ENCODE measurements around the gene SCGB1C1.
A peak's percentile ranks its signal among the peaks of the same experiment; 100 is the strongest.
"Not testable (repeated sequence)": the region's sequence is repeated elsewhere in the genome, so short reads cannot be mapped to it uniquely, and the experiment has no call there.

Gene SCGB1C1

DNA sequence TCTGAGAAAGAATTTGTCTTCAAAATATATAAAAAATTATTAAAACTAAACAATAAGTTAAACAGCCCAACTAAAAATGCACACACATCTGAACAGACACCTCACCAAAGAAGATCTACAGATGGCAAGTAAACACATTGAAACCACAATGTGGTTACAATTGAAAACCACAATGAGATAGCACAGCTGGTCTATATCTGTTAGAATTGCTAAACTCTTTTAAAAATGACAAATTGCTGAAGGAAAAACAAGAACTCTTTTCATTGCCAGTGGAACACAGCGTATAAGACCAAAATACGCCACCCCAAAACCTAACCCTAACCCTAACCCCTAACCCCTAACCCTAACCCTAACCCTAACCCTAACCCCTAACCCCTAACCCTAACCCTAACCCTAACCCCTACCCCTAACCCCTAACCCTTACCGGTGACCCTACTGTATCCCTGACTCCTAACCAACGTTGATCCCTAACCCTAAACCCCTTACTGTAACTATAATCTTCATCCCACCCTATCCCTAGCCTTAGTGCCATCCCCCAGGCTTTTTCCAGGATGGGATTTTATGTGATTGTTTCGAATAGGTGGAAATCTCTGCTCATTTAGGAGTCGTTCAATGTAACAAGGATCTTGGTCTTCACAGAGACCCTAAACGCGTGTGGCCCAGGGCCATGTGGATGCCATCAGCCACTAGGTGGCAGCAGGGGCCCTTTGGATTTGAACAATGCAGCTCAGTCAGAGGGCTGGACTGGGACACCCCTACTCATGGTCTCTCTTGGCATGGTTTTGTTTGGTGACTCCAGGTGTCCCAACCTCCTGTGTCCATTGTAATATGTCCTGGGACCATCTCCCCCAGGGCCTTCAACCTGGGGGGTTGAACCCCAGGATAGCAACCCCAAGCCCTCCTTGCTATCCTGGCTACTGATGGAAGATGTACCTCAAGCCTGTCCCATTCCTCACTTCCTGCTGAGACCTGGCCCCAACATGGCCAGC, 1.1 kb upstream of the SCGB1C1 start:
- H3K9me2 ChIP-seq (replicated peaks; ENCODE audit: low read depth, low read length); H3K4me3 ChIP-seq (ENCODE audit: low read length, poor library complexity, severe bottlenecking); H3K9ac ChIP-seq (ENCODE audit: low read depth, low read length, poor library complexity, severe bottlenecking); H3K36me3 ChIP-seq (ENCODE audit: insufficient read depth, low read length); H3K4me2 ChIP-seq (ENCODE audit: low read depth, low read length, poor library complexity, severe bottlenecking); H3K27me3 ChIP-seq (ENCODE audit: insufficient read depth, low read length, poor library complexity, severe bottlenecking); H3F3A ChIP-seq (ENCODE audit: low read depth); H4K20me1 ChIP-seq (ENCODE audit: insufficient read depth, low read length, poor library complexity, severe bottlenecking); H3K9me3 ChIP-seq (ENCODE audit: insufficient read depth, low read depth, low read length); H3K4me1 ChIP-seq (ENCODE audit: insufficient read depth, low read length, poor library complexity, severe bottlenecking); H2AFZ ChIP-seq (ENCODE audit: low read length); H3K79me2 ChIP-seq (ENCODE audit: insufficient read depth, low read length): not testable (repeated sequence)
- TF ChIP-seq, protein P1, sequence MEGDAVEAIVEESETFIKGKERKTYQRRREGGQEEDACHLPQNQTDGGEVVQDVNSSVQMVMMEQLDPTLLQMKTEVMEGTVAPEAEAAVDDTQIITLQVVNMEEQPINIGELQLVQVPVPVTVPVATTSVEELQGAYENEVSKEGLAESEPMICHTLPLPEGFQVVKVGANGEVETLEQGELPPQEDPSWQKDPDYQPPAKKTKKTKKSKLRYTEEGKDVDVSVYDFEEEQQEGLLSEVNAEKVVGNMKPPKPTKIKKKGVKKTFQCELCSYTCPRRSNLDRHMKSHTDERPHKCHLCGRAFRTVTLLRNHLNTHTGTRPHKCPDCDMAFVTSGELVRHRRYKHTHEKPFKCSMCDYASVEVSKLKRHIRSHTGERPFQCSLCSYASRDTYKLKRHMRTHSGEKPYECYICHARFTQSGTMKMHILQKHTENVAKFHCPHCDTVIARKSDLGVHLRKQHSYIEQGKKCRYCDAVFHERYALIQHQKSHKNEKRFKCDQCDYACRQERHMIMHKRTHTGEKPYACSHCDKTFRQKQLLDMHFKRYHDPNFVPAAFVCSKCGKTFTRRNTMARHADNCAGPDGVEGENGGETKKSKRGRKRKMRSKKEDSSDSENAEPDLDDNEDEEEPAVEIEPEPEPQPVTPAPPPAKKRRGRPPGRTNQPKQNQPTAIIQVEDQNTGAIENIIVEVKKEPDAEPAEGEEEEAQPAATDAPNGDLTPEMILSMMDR (conservative IDR thresholded peaks at IDR 0.05; ENCODE audit: low read length), result peak; percentile 46

DNA sequence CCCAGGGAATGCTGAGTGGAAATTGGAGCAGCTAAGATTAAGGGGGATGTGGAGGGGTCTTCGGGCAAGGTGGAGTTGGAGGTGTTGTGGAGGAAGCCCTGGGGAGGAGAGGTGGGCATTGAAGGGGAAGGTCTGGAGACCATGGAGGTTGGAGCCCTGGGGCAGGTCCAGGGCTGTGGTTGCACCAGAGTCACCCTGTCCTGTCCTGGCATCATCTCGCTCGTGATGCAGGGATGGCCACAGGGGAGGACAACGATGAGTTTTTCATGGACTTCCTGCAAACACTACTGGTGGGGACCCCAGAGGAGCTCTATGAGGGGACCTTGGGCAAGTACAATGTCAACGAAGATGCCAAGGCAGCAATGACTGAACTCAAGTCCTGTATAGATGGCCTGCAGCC, 603 bp downstream of the SCGB1C1 start:
- not testable (repeated sequence) for H3K9me3 ChIP-seq (ENCODE audit: insufficient read depth, low read depth, low read length); H3K9me2 ChIP-seq (replicated peaks; ENCODE audit: low read depth, low read length); H3K4me3 ChIP-seq (ENCODE audit: low read length, poor library complexity, severe bottlenecking); H3F3A ChIP-seq (ENCODE audit: low read depth); H4K20me1 ChIP-seq (ENCODE audit: insufficient read depth, low read length, poor library complexity, severe bottlenecking); H3K4me2 ChIP-seq (ENCODE audit: low read depth, low read length, poor library complexity, severe bottlenecking); H3K79me2 ChIP-seq (ENCODE audit: insufficient read depth, low read length); H3K9ac ChIP-seq (ENCODE audit: low read depth, low read length, poor library complexity, severe bottlenecking); H3K4me1 ChIP-seq (ENCODE audit: insufficient read depth, low read length, poor library complexity, severe bottlenecking); H2AFZ ChIP-seq (ENCODE audit: low read length); H3K27me3 ChIP-seq (ENCODE audit: insufficient read depth, low read length, poor library complexity, severe bottlenecking); H3K36me3 ChIP-seq (ENCODE audit: insufficient read depth, low read length)

DNA sequence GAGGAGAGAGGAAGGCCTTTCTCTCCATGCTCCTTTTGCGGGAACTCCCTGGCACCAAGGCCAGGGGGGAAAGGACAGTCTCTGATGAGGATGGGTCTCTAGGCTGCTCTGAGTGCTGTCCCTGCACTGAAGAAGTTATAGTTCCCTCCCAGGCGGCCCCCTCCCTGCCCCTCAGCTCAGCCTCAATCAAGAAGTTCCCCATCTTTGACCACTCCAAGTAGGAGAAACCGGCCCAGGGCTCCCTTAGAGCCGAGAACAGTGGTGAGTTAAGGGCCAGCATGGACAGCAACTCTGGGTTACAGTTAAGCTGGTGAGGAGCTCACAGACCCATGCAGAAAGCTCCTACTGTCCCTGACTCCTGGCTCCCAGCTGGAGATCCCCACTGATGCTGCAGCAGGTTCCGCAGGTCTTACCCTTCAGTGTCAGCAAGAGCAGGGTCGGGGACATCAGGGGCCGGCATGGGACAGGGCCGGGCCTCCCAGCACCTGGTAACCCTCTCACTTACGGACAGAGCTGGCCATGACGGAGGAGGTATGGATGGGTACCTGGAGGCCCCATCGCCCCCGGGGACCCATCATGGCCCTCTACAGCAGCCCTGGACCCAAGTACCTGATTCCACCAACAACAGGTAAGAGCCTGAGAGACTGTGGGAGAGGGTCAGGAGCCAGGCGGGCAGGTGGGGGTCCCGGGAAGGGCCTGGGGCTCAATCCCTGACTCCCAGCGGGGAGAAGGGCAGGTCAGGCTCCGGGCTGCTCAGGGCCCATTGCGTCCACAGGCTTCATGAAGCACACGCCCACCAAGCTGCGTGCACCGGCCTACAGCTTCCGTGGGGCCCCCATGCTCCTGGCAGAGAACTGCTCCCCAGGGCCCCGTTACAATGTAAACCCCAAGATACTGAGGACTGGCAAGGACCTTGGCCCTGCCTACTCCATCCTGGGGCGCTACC, 4.2 kb downstream of the SCGB1C1 start:
- Histone ChIP-seq H4K20me1 (ENCODE audit: insufficient read depth, low read length, poor library complexity, severe bottlenecking) (no peaks in the 10 kb centered on the region), H3K79me2 (ENCODE audit: insufficient read depth, low read length) (no peaks in the 10 kb centered on the region), H2AFZ (ENCODE audit: low read length) (no peak overlapping the region), H3K9me3 (ENCODE audit: insufficient read depth, low read depth, low read length) (no peaks in the 10 kb centered on the region), H3F3A (ENCODE audit: low read depth) (no peaks in the 10 kb centered on the region), H3K36me3 (ENCODE audit: insufficient read depth, low read length) (no peaks in the 10 kb centered on the region), H3K4me1 (ENCODE audit: insufficient read depth, low read length, poor library complexity, severe bottlenecking) (peaks cover 7% of the 10 kb centered on the region), H3K9ac (ENCODE audit: low read depth, low read length, poor library complexity, severe bottlenecking) (no peak overlapping the region), H3K9me2 (replicated peaks; ENCODE audit: low read depth, low read length) (no peaks in the 10 kb centered on the region), H3K4me3 (ENCODE audit: low read length, poor library complexity, severe bottlenecking) (no peak overlapping the region), H3K4me2 (ENCODE audit: low read depth, low read length, poor library complexity, severe bottlenecking) (no peak overlapping the region), H3K27me3 (ENCODE audit: insufficient read depth, low read length, poor library complexity, severe bottlenecking) (no peaks in the 10 kb centered on the region)
- TF ChIP-seq, protein P1 (conservative IDR thresholded peaks at IDR 0.05; ENCODE audit: low read length), result no peak
- TF ChIP-seq EZH2phosphoT487 (IDR thresholded peaks at IDR 0.05; ENCODE audit: borderline replicate concordance), result no peak

Data from Loucy (cell line).